H1 (cell line): ENCODE data around the gene ATP11A. TPM values are rescaled to one million over a fixed set of nuclear protein-coding genes. Genes with fewer than 3 reads are reported as not detected.

Experiments used
- CTCF ChIA-PET: fragments of 300-600 bp; sonication (Branson Sonifier 250); formaldehyde crosslinking; loops from one replicate; lab custom pipeline; 2021; ENCODE audit not compliant: partially characterized antibody; lab: Charles Lee
- POLR2A ChIA-PET: fragments of 300-600 bp; sonication (Branson Sonifier 250); formaldehyde crosslinking; loops from one replicate; lab custom pipeline; 2021; ENCODE audit warnings: inconsistent platforms; ENCODE audit not compliant: partially characterized antibody; lab: Charles Lee
- DNase-seq, 2 experiments: peaks; one replicate each; pipeline versions ENCODE4 v3.0.0 to v3.0.0-alpha.2; 2010 to 2022; ENCODE audit warnings: low spot score in 2 of 2, low read depth in 1 of 2, mixed read lengths in 1 of 2
- FAIRE-seq: peaks from 2 replicates; lab custom pipeline; 2011; peaks lifted over from hg19 to GRCh38; lab: Jason Lieb, UNC
- H2AFZ ChIP-seq: 2 replicates; pipeline ENCODE4 v1.8.1; 2012; ENCODE audit warnings: low read length, inconsistent platforms
- H2AK5ac ChIP-seq: 2 replicates; pipeline ENCODE4 v1.6.1; 2013; ENCODE audit warnings: low read depth, low read length
- H2BK120ac ChIP-seq: replicated peaks from 2 replicates; pipeline ENCODE3; 2013; ENCODE audit warnings: low read depth, low read length, inconsistent platforms
- H2BK12ac ChIP-seq: 2 replicates; pipeline ENCODE4 v1.6.1; 2013; ENCODE audit warnings: low read depth, low read length
- H2BK15ac ChIP-seq: 2 replicates; pipeline ENCODE4 v1.6.1; 2013; ENCODE audit warnings: low read length
- H2BK20ac ChIP-seq: 2 replicates; pipeline ENCODE4 v1.6.1; 2013; ENCODE audit warnings: low read length
- H2BK5ac ChIP-seq: 2 replicates; pipeline ENCODE4 v1.6.1; 2013; ENCODE audit warnings: low read depth, low read length
- H3K14ac ChIP-seq: 2 replicates; pipeline ENCODE4 v1.6.1; 2013; ENCODE audit warnings: inconsistent platforms; ENCODE audit not compliant: insufficient read length
- H3K18ac ChIP-seq: 2 replicates; pipeline ENCODE4 v1.6.1; 2013; ENCODE audit warnings: low read length; ENCODE audit errors: extremely low read depth
- H3K23ac ChIP-seq: 2 replicates; pipeline ENCODE4 v1.6.1; 2013; ENCODE audit warnings: inconsistent platforms; ENCODE audit not compliant: insufficient read length
- H3K23me2 ChIP-seq: 2 replicates; pipeline ENCODE4 v1.6.1; 2013; ENCODE audit warnings: low read depth, low read length
- H3K27ac ChIP-seq: 2 replicates; pipeline ENCODE4 v1.6.1; 2011; ENCODE audit warnings: low read depth, low read length, inconsistent platforms
- H3K27me3 ChIP-seq, 4 experiments: replicated peaks in 1 of 4; 1 replicate in 1 of 4; 2 replicates in 3 of 4; pipeline versions ENCODE4 v1.6.1 to v1.8.1; 2011 to 2013; ENCODE audit warnings: low read length in 3 of 4, mild to moderate bottlenecking in 3 of 4, inconsistent platforms in 2 of 4, mixed read lengths in 2 of 4, moderate library complexity in 1 of 4; ENCODE audit not compliant: control insufficient read depth in 3 of 4, insufficient read depth in 3 of 4; ENCODE audit errors: extremely low read depth in 1 of 4
- H3K36me3 ChIP-seq, 4 experiments: 2 replicates each; pipeline versions ENCODE4 v1.6.1 to v1.8.1; 2011 to 2013; ENCODE audit warnings: mild to moderate bottlenecking in 4 of 4, low read length in 3 of 4, moderate library complexity in 2 of 4, control low read depth in 1 of 4, inconsistent platforms in 1 of 4; ENCODE audit not compliant: insufficient read depth in 4 of 4, control insufficient read depth in 2 of 4
- H3K4ac ChIP-seq: replicated peaks from 2 replicates; pipeline ENCODE3; 2013; ENCODE audit warnings: low read length, low read depth, mixed read lengths, inconsistent platforms; ENCODE audit not compliant: insufficient read length
- H3K4me1 ChIP-seq, 4 experiments: replicated peaks in 1 of 4; 1 replicate in 1 of 4; 2 replicates in 3 of 4; pipeline versions ENCODE4 v1.6.1 to v1.8.1; 2011 to 2013; ENCODE audit warnings: low read length in 3 of 4, inconsistent platforms in 2 of 4, mixed read lengths in 1 of 4; ENCODE audit not compliant: insufficient read depth in 4 of 4, control insufficient read depth in 3 of 4
- H3K4me2 ChIP-seq, 2 experiments: 2 replicates each; pipeline versions ENCODE4 v1.6.1 to v1.8.1; 2011 to 2013; ENCODE audit warnings: low read depth in 2 of 2, low read length in 2 of 2, control low read depth in 1 of 2, inconsistent platforms in 1 of 2, mild to moderate bottlenecking in 1 of 2; ENCODE audit not compliant: insufficient read depth in 1 of 2
- H3K4me3 ChIP-seq, 4 experiments: fragments of 200-600, 300-600 bp in 1 of 4; sonication (generic), shearing (Covaris generic), sonication (Bioruptor Twin) in 1 of 4; 2 replicates each; pipeline versions ENCODE4 v1.5.1 to v1.8.1; 2011 to 2016; ENCODE audit warnings: low read length in 4 of 4, low read depth in 3 of 4, control low read depth in 2 of 4, inconsistent platforms in 2 of 4, mild to moderate bottlenecking in 2 of 4, mixed read lengths in 1 of 4, moderate library complexity in 1 of 4; ENCODE audit not compliant: insufficient read depth in 2 of 4; ENCODE audit errors: extremely low read depth in 1 of 4
- H3K56ac ChIP-seq: replicated peaks from 2 replicates; pipeline ENCODE3; 2013; ENCODE audit warnings: low read depth, mild to moderate bottlenecking, mixed read lengths, low read length, inconsistent platforms; ENCODE audit not compliant: insufficient read length
- H3K79me1 ChIP-seq: 2 replicates; pipeline ENCODE4 v1.6.1; 2013; ENCODE audit warnings: low read depth, low read length, control low read depth
- H3K79me2 ChIP-seq, 2 experiments: 2 replicates each; pipeline versions ENCODE4 v1.6.1 to v1.8.1; 2012 to 2013; ENCODE audit warnings: low read length in 2 of 2, mild to moderate bottlenecking in 2 of 2, inconsistent platforms in 1 of 2; ENCODE audit not compliant: insufficient read depth in 2 of 2, control insufficient read depth in 1 of 2
- H3K9ac ChIP-seq, 4 experiments: replicated peaks in 1 of 4; 1 replicate in 1 of 4; 2 replicates in 3 of 4; pipeline versions ENCODE4 v1.6.1 to v1.8.1; 2011 to 2013; ENCODE audit warnings: low read depth in 3 of 4, low read length in 3 of 4, control low read depth in 2 of 4, mild to moderate bottlenecking in 2 of 4, moderate library complexity in 2 of 4, inconsistent platforms in 1 of 4; ENCODE audit errors: extremely low read depth in 1 of 4
- H3K9me3 ChIP-seq, 2 experiments: 2 replicates each; pipeline versions ENCODE4 v1.6.1 to v1.8.1; 2012 to 2013; ENCODE audit warnings: mild to moderate bottlenecking in 2 of 2, moderate library complexity in 2 of 2, control low read depth in 1 of 2, inconsistent platforms in 1 of 2, low read depth in 1 of 2, low read length in 1 of 2, mixed read lengths in 1 of 2; ENCODE audit not compliant: insufficient read depth in 2 of 2
- H4K20me1 ChIP-seq, 2 experiments: replicated peaks in 1 of 2; 2 replicates each; pipeline versions ENCODE3 to v1.8.1; 2011 to 2013; ENCODE audit warnings: inconsistent platforms in 2 of 2, low read length in 2 of 2, mild to moderate bottlenecking in 1 of 2; ENCODE audit not compliant: insufficient read depth in 2 of 2, control insufficient read depth in 1 of 2
- H4K5ac ChIP-seq: 2 replicates; pipeline ENCODE4 v1.6.1; 2013; ENCODE audit warnings: low read length, low read depth, mixed read lengths, inconsistent platforms; ENCODE audit not compliant: insufficient read length
- H4K8ac ChIP-seq: 2 replicates; pipeline ENCODE4 v1.8.0; 2013; ENCODE audit warnings: mild to moderate bottlenecking, moderate library complexity, low read length, inconsistent platforms; ENCODE audit not compliant: insufficient read depth; ENCODE audit errors: extremely low read depth
- H4K91ac ChIP-seq: replicated peaks from 2 replicates; pipeline ENCODE3; 2013; ENCODE audit warnings: low read length, mixed read lengths, inconsistent platforms; ENCODE audit not compliant: insufficient read length
- BACH1 ChIP-seq: IDR thresholded peaks from 2 replicates; pipeline ENCODE4 v1.6.1; 2012; ENCODE audit warnings: low read length, improper control_type of control experiment
- CBX8 ChIP-seq: fragments of 300-800, 300-1000 bp; sonication (generic); IDR thresholded peaks from 2 replicates; pipeline ENCODE4 v1.7.1; 2016; ENCODE audit warnings: low read depth, low read length, borderline replicate concordance
- GABPA ChIP-seq: IDR thresholded peaks from 2 replicates; pipeline ENCODE4 v1.6.1; 2011; ENCODE audit warnings: mild to moderate bottlenecking, low read length, moderate library complexity, borderline replicate concordance; ENCODE audit not compliant: insufficient read depth
- RNF2 ChIP-seq: fragments of 200-900, 300-1000 bp; sonication (generic); IDR thresholded peaks from 2 replicates; pipeline ENCODE4 v1.7.1; 2016; ENCODE audit warnings: borderline replicate concordance, low read depth, mild to moderate bottlenecking, antibody characterized with exemption, low read length; ENCODE audit not compliant: poor library complexity, severe bottlenecking; ENCODE audit errors: missing control alignments
- SAP30 ChIP-seq: fragments of 300-600 bp; sonication (generic); IDR thresholded peaks from 2 replicates; pipeline ENCODE4 v1.7.1; 2012; ENCODE audit warnings: low read length, moderate library complexity, mild to moderate bottlenecking, inconsistent platforms; ENCODE audit not compliant: insufficient read depth, insufficient replicate concordance
- WGBS, 2 experiments: shearing (Covaris generic) in 1 of 2; methylation state at CpG; one replicate each; pipeline versions ENCODE4 v1.1.6 to v1.1.7; 2013 to 2015; ENCODE audit warnings: low lambda C conversion rate in 2 of 2, mixed read lengths in 2 of 2, inconsistent platforms in 1 of 2, low coverage in 1 of 2, missing lambda C conversion rate in 1 of 2; ENCODE audit not compliant: insufficient replicate concordance in 2 of 2, insufficient coverage in 1 of 2, insufficient read length in 1 of 2; ENCODE audit errors: extremely low coverage in 1 of 2, missing lambda C conversion rate in 1 of 2; 5-methylcytosine and 5-hydroxymethylcytosine counted together
- polyA plus RNA-seq, 7 experiments: library from polyadenylated mRNA; depleted of rRNA in 3 of 7; stranded (reverse) in 5 of 7; unstranded in 2 of 7; fragments of >200 nt in 5 of 7; fragments of 200-250 nt in 2 of 7; gene quantifications; 1 replicate in 5 of 7; 2 replicates in 1 of 7; 4 replicates in 1 of 7; pipeline versions ENCODE4 v1.2.1 to v1.2.3, GENCODE V29; 2011 to 2013; ENCODE audit warnings: missing spikeins in 2 of 7, mixed read lengths in 2 of 7
- total RNA-seq: library from RNA; stranded (reverse); fragmentation: NEBNext Ultra II Directional; extraction: Animal tissue kit (Norgen Biotek cat#: 25700); gene quantifications from 2 replicates; pipeline ENCODE4 v1.2.1, GENCODE V29; 2021

Gene ATP11A
- total and polyA plus RNA-seq, 2 of the 8 experiments (the other 6 are each of a cell fraction or from before 2014, with no cell fraction given) = 28.8 to 72.9 TPM

DNA sequence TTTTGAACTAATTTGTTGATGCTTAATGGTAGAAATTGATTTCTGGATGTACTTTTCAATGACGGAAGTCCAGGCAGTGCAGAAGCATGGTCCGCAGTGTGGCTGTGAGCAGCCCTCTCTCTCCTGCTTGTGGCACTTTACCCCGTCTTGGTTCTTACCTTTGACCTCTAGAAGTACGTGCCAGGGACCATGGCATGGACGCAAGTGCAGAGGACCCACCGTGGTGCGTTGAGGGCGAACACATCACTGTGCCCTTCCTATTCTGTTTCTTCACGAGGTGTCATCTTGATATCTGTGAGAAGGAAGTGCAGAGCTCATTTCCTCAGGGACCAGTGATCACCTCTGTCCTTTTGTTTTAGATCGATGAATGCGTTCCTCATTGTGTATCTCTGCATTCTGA lies 135.2 kb downstream of the ATP11A start:
- H3K36me3 ChIP-seq = peaks cover 4 to 37% (median 32%) of the 10 kb centered on the region in 4 experiments
- no peak overlapping the region for H2BK15ac ChIP-seq
- no peak overlapping the region; the same call in 1 of the 2 replicates for H3K27ac ChIP-seq
- H2BK20ac ChIP-seq = no peak overlapping the region
- H3K4me1 ChIP-seq = no peaks in the 10 kb centered on the region
- no peak overlapping the region for H2AK5ac ChIP-seq
- no peak overlapping the region for H2AFZ ChIP-seq
- H3K23ac ChIP-seq = no peak overlapping the region
- CTCF ChIA-PET = no interaction called here
- H3K4me2 ChIP-seq = no peak overlapping the region
- 98% methylated on average over 11 of the region's 11 CpGs; no CpG with 5 or more reads in 1 of the 2 experiments for WGBS, 2 experiments
- H3K9ac ChIP-seq = no peak overlapping the region
- H4K20me1 ChIP-seq = no peaks in the 10 kb centered on the region
- H4K8ac ChIP-seq = no peak overlapping the region
- no peak overlapping the region for H3K4me3 ChIP-seq
- no peak overlapping the region for H3K18ac ChIP-seq
- H3K9me3 ChIP-seq = no peaks in the 10 kb centered on the region
- H3K14ac ChIP-seq = no peak overlapping the region
- H3K79me2 ChIP-seq = no peaks in the 10 kb centered on the region
- no peaks in the 10 kb centered on the region; the same call in 1 of the 2 replicates for H3K79me1 ChIP-seq
- no peak overlapping the region for H2BK12ac ChIP-seq
- TF ChIP-seq GABPA (no peak), RNF2 (no peak), BACH1 (no peak), CBX8 (no peak), SAP30 (no peak)
- H3K23me2 ChIP-seq = no peaks in the 10 kb centered on the region
- FAIRE-seq (no peak), DNase-seq (no peak)
- H3K27me3 ChIP-seq = no peaks in the 10 kb centered on the region
- POLR2A ChIA-PET = no interaction called here
- no peak overlapping the region for H4K5ac ChIP-seq
- H2BK5ac ChIP-seq = no peak overlapping the region
- no peak overlapping the region for H3K56ac ChIP-seq
- no peak overlapping the region for H4K91ac ChIP-seq
- H3K4ac ChIP-seq = no peak overlapping the region
- H2BK120ac ChIP-seq = no peak overlapping the region
